GM12891 (cell line): ENCODE results near the gene CTSH.
"Not testable (repeated sequence)": the region's sequence is repeated elsewhere in the genome, so short reads cannot be mapped to it uniquely, and the experiment has no call there.

Experiments
- DNase-seq: peaks from one replicate; pipeline ENCODE4 v3.0.0; 2011; ENCODE audit warnings: low spot score; ENCODE audit not compliant: insufficient read length
- FAIRE-seq: peaks from 2 replicates; lab custom pipeline; 2011; peaks lifted over from hg19 to GRCh38; lab: Jason Lieb, UNC
- PAX5 ChIP-seq: IDR thresholded peaks from 2 replicates; pipeline ENCODE4 v1.6.1; 2011; ENCODE audit warnings: low read length, moderate library complexity, mild to moderate bottlenecking; ENCODE audit not compliant: insufficient read depth, severe bottlenecking
- POLR2A ChIP-seq: IDR thresholded peaks from 2 replicates; pipeline ENCODE4 v1.6.1; 2011; ENCODE audit warnings: low read depth, low read length, control low read depth
- POLR2AphosphoS5 ChIP-seq: IDR thresholded peaks from 2 replicates; pipeline ENCODE4 v1.6.1; 2011; ENCODE audit warnings: low read depth, low read length, control low read depth
- POU2F2 ChIP-seq: IDR thresholded peaks from 2 replicates; pipeline ENCODE4 v1.6.1; 2011; ENCODE audit warnings: low read depth, mild to moderate bottlenecking, control low read depth, low read length, moderate library complexity
- SPI1 ChIP-seq: IDR thresholded peaks from 2 replicates; pipeline ENCODE4 v1.6.1; 2011; ENCODE audit warnings: low read depth, low read length, control low read depth
- TAF1 ChIP-seq: IDR thresholded peaks from 2 replicates; pipeline ENCODE4 v1.6.1; 2011; ENCODE audit warnings: low read depth, low read length, control low read depth

Gene CTSH

GRCh38 chr15:78895471-78895870 lies 49.4 kb downstream of the CTSH start:
- FAIRE-seq: no peak
- no peak for DNase-seq
- TF ChIP-seq POLR2A (no peak), POU2F2 (no peak), TAF1 (no peak), PAX5 (no peak), POLR2AphosphoS5 (no peak), SPI1 (no peak)

DNA sequence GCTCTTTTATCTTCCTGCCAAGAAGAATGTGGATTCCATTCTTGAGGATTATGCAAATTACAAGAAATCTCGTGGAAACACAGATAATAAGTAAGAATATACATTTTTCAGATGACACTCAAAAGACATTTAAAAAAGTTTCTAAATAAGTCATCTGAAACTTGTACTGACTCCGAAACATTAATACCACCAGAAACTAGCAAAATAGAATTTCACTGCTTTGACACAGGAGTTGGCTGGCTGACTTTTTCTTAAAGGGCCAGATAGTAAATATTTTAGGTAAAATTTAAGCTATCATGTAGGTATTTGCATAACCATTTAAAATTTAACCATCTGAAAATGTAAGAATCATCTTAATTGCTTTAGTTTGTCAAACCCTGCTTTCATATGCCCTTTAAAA lies 51.3 kb downstream of the CTSH start:
- no peak for TF ChIP-seq TAF1
- TF ChIP-seq POLR2AphosphoS5: no peak
- TF ChIP-seq POLR2A: no peak
- no peak for TF ChIP-seq PAX5
- TF ChIP-seq SPI1: no peak
- no peak for TF ChIP-seq POU2F2
- DNase-seq: no peak
- FAIRE-seq: no peak

GRCh38 chr15:78889000-78889399 lies 55.8 kb downstream of the CTSH start:
- DNase-seq: no peak
- no peak for FAIRE-seq
- TF ChIP-seq POU2F2 (no peak), POLR2A (no peak)

- DNase-seq (no peak), FAIRE-seq (no peak)
- TF ChIP-seq SPI1: no peak
- TF ChIP-seq PAX5: no peak
Observed at GRCh38 chr15:78881681-78882080, 63.2 kb downstream of the CTSH start.

DNA sequence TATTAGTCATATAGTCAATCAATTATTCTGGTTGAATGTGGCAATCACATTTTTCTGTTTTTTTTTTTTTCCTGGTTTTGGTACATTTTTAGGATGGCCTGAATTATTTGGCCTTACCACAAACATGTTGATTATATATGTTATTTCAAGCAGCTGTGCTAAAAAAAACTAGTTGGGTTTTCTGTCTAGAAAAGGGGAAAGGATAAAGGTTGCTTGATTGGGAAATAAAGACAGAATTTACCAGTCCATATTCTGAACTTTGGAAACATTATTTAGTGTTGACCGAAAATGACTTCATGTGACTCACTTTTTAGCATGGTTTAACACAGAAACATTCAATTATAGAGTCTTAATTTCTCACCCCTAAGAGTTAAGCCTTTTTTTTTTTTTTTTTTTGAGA lies 64.0 kb downstream of the CTSH start:
- no peak for DNase-seq
- no peak for TF ChIP-seq POU2F2
- no peak for TF ChIP-seq TAF1
- no peak for TF ChIP-seq POLR2AphosphoS5
- no peak for TF ChIP-seq SPI1
- TF ChIP-seq PAX5: no peak
- no peak for TF ChIP-seq POLR2A
- no peak for FAIRE-seq

- FAIRE-seq (no peak), DNase-seq (no peak)
- TF ChIP-seq TAF1: no peak
- no peak for TF ChIP-seq POU2F2
- TF ChIP-seq POLR2AphosphoS5: no peak
- TF ChIP-seq PAX5: no peak
- no peak for TF ChIP-seq POLR2A
- TF ChIP-seq SPI1: no peak
Observed at GRCh38 chr15:78880242-78880533, 64.7 kb downstream of the CTSH start.

GRCh38 chr15:78879517-78880241 lies 65.2 kb downstream of the CTSH start:
- DNase-seq (no peak), FAIRE-seq (no peak)
- no peak for TF ChIP-seq POU2F2

DNA sequence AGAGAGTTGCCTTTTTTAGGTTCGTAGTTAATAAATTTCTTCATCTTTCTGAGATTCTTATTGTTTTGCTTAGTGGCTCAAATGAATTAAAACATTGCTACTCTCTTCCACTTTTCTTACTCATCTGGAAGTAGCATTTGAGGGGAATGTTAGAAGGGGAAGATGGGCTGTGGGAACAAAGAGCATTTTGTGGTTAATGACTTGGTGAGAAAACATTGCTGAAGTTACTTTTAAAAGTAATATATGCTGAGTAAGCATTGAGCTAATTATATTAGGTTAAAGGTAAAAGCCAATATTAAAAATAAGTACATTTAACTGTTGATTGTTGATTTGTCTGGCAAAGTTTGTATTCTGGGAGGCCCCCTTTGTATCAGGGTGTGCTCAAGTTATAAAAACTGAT lies 66.5 kb downstream of the CTSH start:
- TF ChIP-seq POLR2A (no peak), POU2F2 (no peak), TAF1 (no peak), POLR2AphosphoS5 (no peak), SPI1 (no peak), PAX5 (no peak)
- FAIRE-seq: no peak
- DNase-seq: no peak

- FAIRE-seq, DNase-seq: not testable (repeated sequence)
Observed at GRCh38 chr15:78876954-78877353, 67.9 kb downstream of the CTSH start.

- TF ChIP-seq SPI1 (no peak), POU2F2 (no peak), POLR2AphosphoS5 (no peak), TAF1 (no peak), POLR2A (no peak), PAX5 (no peak)
- FAIRE-seq: no peak
- DNase-seq: no peak
Observed at GRCh38 chr15:78875107-78875914, 69.5 kb downstream of the CTSH start.
